ENCODE results near the gene AGK. TPM values are rescaled to one million over a fixed set of nuclear protein-coding genes. Genes with fewer than 3 reads are reported as not detected.

Gene AGK
- total RNA-seq, 2 donors from 2014 or later: 19.6 to 21.1 TPM

GRCh38 chr7:141634065-141634464 lies 82.9 kb downstream of the AGK start:
- no peak overlapping the region for H3K9ac ChIP-seq (ENCODE audit: low read depth in 2 of 2, low read length in 2 of 2)
- no peaks in the 10 kb centered on the region for H3K27me3 ChIP-seq
- DNase-seq: no peak
- no peak overlapping the region for H3K27ac ChIP-seq
- no peaks in the 10 kb centered on the region for H3K9me3 ChIP-seq
- no peaks in the 10 kb centered on the region for H3K4me1 ChIP-seq
- TF ChIP-seq CTCF (IDR thresholded peaks at IDR 0.05): no peak
- no peaks in the 10 kb centered on the region for H3K36me3 ChIP-seq
- H3K4me3 ChIP-seq: no peak overlapping the region
- intact Hi-C loops (cut with DNase I): no loop called here

- H3K27me3 ChIP-seq: no peaks in the 10 kb centered on the region
- H3K9ac ChIP-seq (ENCODE audit: low read depth in 2 of 2, low read length in 2 of 2): no peak overlapping the region
- no peak overlapping the region for H3K4me3 ChIP-seq
- no peak overlapping the region for H3K27ac ChIP-seq
- DNase-seq: no peak
- intact Hi-C loops (cut with DNase I): no loop called here
- H3K9me3 ChIP-seq: no peaks in the 10 kb centered on the region
- H3K4me1 ChIP-seq: no peaks in the 10 kb centered on the region
- TF ChIP-seq CTCF (IDR thresholded peaks at IDR 0.05): no peak
- no peaks in the 10 kb centered on the region for H3K36me3 ChIP-seq
Observed at GRCh38 chr7:141636053-141636452, 84.8 kb downstream of the AGK start.

DNA sequence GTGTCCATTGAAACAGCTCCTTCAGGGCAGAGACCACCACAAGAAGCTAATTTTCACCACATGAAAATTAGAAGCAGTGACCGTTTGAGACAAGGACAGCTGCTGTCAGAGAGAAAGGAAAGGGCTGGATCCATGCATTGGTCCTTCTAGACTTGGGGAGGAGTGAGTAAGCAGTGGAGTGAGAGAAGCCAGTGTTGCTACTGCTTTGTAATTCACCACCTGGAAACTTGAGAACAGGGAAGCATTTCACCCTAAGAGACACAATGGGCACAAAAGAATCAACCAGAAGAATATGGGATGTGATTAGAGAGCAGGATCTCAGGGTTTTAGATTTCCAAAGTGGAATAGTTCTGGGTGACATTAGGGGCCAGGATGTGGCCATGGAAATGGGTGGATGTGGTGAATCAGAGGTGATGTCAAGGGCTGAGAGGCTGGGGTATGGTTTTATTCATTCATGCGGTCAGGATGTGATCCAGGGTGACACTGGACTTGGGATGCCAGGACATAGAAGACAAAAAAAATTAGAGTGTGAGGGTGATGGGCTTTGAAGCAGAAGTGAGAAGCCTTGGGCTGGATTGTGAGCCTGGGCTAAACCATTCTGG lies 89.1 kb downstream of the AGK start:
- Histone ChIP-seq H3K36me3 (no peaks in the 10 kb centered on the region), H3K9me3 (no peaks in the 10 kb centered on the region), H3K27ac (no peak overlapping the region), H3K27me3 (no peaks in the 10 kb centered on the region), H3K4me1 (no peaks in the 10 kb centered on the region), H3K9ac (ENCODE audit: low read depth in 2 of 2, low read length in 2 of 2) (no peak overlapping the region), H3K4me3 (no peak overlapping the region)
- intact Hi-C loops (cut with DNase I): no loop called here
- TF ChIP-seq CTCF (IDR thresholded peaks at IDR 0.05): no peak
- no peak for DNase-seq

DNA sequence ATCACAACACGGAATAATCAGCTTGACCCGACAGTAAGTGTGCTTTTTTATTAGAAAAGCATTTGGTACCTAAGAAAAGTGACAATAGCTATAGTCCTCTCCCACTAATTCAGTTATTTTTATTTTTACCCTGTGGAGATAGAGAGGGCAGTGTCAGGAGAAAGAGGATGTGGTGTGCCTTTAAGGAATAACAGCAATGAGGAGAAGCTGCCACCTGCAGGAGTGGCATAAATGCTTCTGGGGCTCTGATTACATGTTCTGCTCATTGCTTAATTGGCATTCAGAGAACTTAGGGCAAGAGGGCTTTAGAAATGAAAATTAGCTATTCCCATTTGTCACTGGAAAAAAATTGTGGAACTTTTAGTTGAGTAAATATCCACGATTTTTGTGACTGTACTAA lies 90.7 kb downstream of the AGK start:
- no peaks in the 10 kb centered on the region for H3K36me3 ChIP-seq
- H3K4me3 ChIP-seq: no peak overlapping the region
- H3K27ac ChIP-seq: no peak overlapping the region
- DNase-seq: no peak
- no peak for TF ChIP-seq CTCF (IDR thresholded peaks at IDR 0.05)
- intact Hi-C loops (cut with DNase I): no loop called here
- no peaks in the 10 kb centered on the region for H3K4me1 ChIP-seq
- no peaks in the 10 kb centered on the region for H3K27me3 ChIP-seq
- H3K9ac ChIP-seq (ENCODE audit: low read depth in 2 of 2, low read length in 2 of 2): no peak overlapping the region
- H3K9me3 ChIP-seq: no peaks in the 10 kb centered on the region

DNA sequence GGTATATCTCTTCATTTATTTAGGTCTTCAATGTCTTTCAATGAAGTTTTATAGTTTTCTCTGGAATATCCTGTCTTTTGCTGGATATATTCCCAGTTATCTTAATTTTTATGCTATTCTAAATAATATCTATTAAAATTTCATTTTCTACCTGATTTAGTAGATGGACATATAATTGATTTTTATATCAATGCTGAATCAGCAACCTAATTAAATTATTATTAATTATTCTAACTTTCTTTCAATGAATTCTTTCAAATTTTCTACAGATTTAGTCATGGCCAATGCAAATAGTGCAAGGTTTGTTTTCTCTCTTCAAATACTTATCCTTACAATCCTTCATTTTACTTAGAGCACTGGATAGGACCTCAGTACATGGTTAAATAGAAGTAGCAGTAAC lies 94.0 kb downstream of the AGK start:
- H3K9me3 ChIP-seq: no peaks in the 10 kb centered on the region
- intact Hi-C loops (cut with DNase I): no loop called here

More for the DNA sequence above, 94.0 kb downstream of the AGK start:
- no peak for TF ChIP-seq CTCF (IDR thresholded peaks at IDR 0.05)
- H3K27me3 ChIP-seq: no peaks in the 10 kb centered on the region
- no peak overlapping the region for H3K4me3 ChIP-seq
- no peak for DNase-seq
- H3K27ac ChIP-seq: no peak overlapping the region
- H3K36me3 ChIP-seq: no peaks in the 10 kb centered on the region
- H3K4me1 ChIP-seq: no peaks in the 10 kb centered on the region
- H3K9ac ChIP-seq (ENCODE audit: low read depth in 2 of 2, low read length in 2 of 2): no peak overlapping the region

All from colonic mucosa (tissue), 4 donors.